Measurements from ENCODE around the gene CCDC3. TPM values are rescaled to one million over a fixed set of nuclear protein-coding genes. Genes with fewer than 3 reads are reported as not detected.

Gene CCDC3
- total and polyA plus RNA-seq, 2 of the 8 experiments (the other 6 are each of a cell fraction or from before 2014, with no cell fraction given), result 3.4 to 3.7 TPM

- no peak overlapping the region for H3K9ac ChIP-seq (replicated peaks in 1 of 4; ENCODE audit: extremely low read depth in 1 of 4, low read depth in 3 of 4, low read length in 3 of 4)
- H2BK5ac ChIP-seq (ENCODE audit: low read depth, low read length), result no peak overlapping the region
- H3K27ac ChIP-seq (ENCODE audit: low read depth, low read length), result no peak overlapping the region
- POLR2A ChIA-PET (ENCODE audit: partially characterized antibody), result no interaction called here
- H3K36me3 ChIP-seq (ENCODE audit: control insufficient read depth in 2 of 4, insufficient read depth in 4 of 4, low read length in 3 of 4), result no peaks in the 10 kb centered on the region
- no peaks in the 10 kb centered on the region for H3K79me1 ChIP-seq (ENCODE audit: low read depth, low read length)
- no peak overlapping the region for H3K4ac ChIP-seq (replicated peaks; ENCODE audit: insufficient read length, low read depth, low read length)
- H3K4me1 ChIP-seq (replicated peaks in 1 of 4; ENCODE audit: control insufficient read depth in 3 of 4, insufficient read depth in 4 of 4, low read length in 3 of 4), result 0 out of 7 replicates have a peak, but pooled peaks cover 0 to 2% (median 0%) of the 10 kb centered on the region in 4 experiments
- DNase-seq (ENCODE audit: low read depth in 1 of 2, low spot score in 2 of 2), result no peak
- no peak overlapping the region for H4K8ac ChIP-seq (ENCODE audit: extremely low read depth, insufficient read depth, low read length)
- H3K27me3 ChIP-seq (replicated peaks in 1 of 4; ENCODE audit: control insufficient read depth in 3 of 4, extremely low read depth in 1 of 4, insufficient read depth in 3 of 4, low read length in 3 of 4), result no peaks in the 10 kb centered on the region
- no peak overlapping the region for H4K91ac ChIP-seq (replicated peaks; ENCODE audit: insufficient read length, low read length)
- H2AFZ ChIP-seq (ENCODE audit: low read length), result no peak overlapping the region
- no peak overlapping the region for H3K56ac ChIP-seq (replicated peaks; ENCODE audit: insufficient read length, low read depth, low read length)
- H3K23ac ChIP-seq (ENCODE audit: insufficient read length), result no peak overlapping the region
- H3K4me3 ChIP-seq (ENCODE audit: extremely low read depth in 1 of 4, insufficient read depth in 2 of 4, low read depth in 3 of 4, low read length in 4 of 4), result no peak overlapping the region
- H2BK15ac ChIP-seq (ENCODE audit: low read length), result no peak overlapping the region
- WGBS, 2 experiments (ENCODE audit: extremely low coverage in 1 of 2, insufficient coverage in 1 of 2, insufficient read length in 1 of 2, insufficient replicate concordance in 2 of 2, low coverage in 1 of 2, low lambda C conversion rate in 2 of 2, missing lambda C conversion rate in 1 of 2), result 86% methylated on average over 2 of the region's 3 CpGs; no CpG with 5 or more reads in 1 of the 2 experiments
- H3K4me2 ChIP-seq (ENCODE audit: insufficient read depth in 1 of 2, low read depth in 2 of 2, low read length in 2 of 2), result no peak overlapping the region
- H4K5ac ChIP-seq (ENCODE audit: insufficient read length, low read depth, low read length), result no peak overlapping the region
- H4K20me1 ChIP-seq (replicated peaks in 1 of 2; ENCODE audit: control insufficient read depth in 1 of 2, insufficient read depth in 2 of 2, low read length in 2 of 2), result no peaks in the 10 kb centered on the region
- no peaks in the 10 kb centered on the region for H3K23me2 ChIP-seq (ENCODE audit: low read depth, low read length)
- no peaks in the 10 kb centered on the region for H3K9me3 ChIP-seq (ENCODE audit: insufficient read depth in 2 of 2, low read depth in 1 of 2, low read length in 1 of 2)
- no peaks in the 10 kb centered on the region for H3K79me2 ChIP-seq (ENCODE audit: control insufficient read depth in 1 of 2, insufficient read depth in 2 of 2, low read length in 2 of 2)
- H2BK120ac ChIP-seq (replicated peaks; ENCODE audit: low read depth, low read length), result no peak overlapping the region
- CTCF ChIA-PET (ENCODE audit: partially characterized antibody), result interaction anchor here (0.7 to 1.6 kb wide), 3 partner anchors 10 to 67 kb away, joined by 3 to 4 read pairs (median 4); no protein-coding TSS in a partner anchor
- H2BK12ac ChIP-seq (ENCODE audit: low read depth, low read length), result no peak overlapping the region
- H3K14ac ChIP-seq (ENCODE audit: insufficient read length), result no peak overlapping the region
- H2BK20ac ChIP-seq (ENCODE audit: low read length), result no peak overlapping the region
- no peak overlapping the region for H2AK5ac ChIP-seq (ENCODE audit: low read depth, low read length)
- peak; percentile 60 for FAIRE-seq
- TF ChIP-seq TAF7 (optimal IDR thresholded peaks at IDR 0.05; ENCODE audit: borderline replicate concordance, low read depth, low read length) (no peak), CTCF (IDR thresholded peaks at IDR 0.05; ENCODE audit: control extremely low read depth in 1 of 3, insufficient read depth in 1 of 3, low read depth in 1 of 3, low read length in 3 of 3) (peak in 2 of 3 experiments; percentile 30 to 51; a peak in 2 of 4 replicates), RAD21 (IDR thresholded peaks at IDR 0.05 in 1 of 2, conservative IDR thresholded peaks at IDR 0.05 in 1 of 2; ENCODE audit: low read depth in 2 of 2, low read length in 2 of 2) (peak; percentile 24 to 45; a peak in 3 of 4 replicates), USF2 (IDR thresholded peaks at IDR 0.05; ENCODE audit: low read length) (no peak), FOSL1 (IDR thresholded peaks at IDR 0.05; ENCODE audit: insufficient read depth, low read depth, low read length) (no peak)
- no peak overlapping the region for H3K18ac ChIP-seq (ENCODE audit: extremely low read depth, low read length)
These were observed 26.2 kb downstream of the CCDC3 start for GRCh38 chr10:12975266-12975665.

All from H1 (cell line).